Smooth muscle cell (in vitro differentiated cells): ENCODE data around the gene DPP6. TPM values are rescaled to one million over a fixed set of nuclear protein-coding genes. Genes with fewer than 3 reads are reported as not detected.

ENCODE experiments used
- DNase-seq: peaks from one replicate; lab custom pipeline; 2025; ENCODE audit not compliant: unreplicated experiment; lab: John Stamatoyannopoulos, UW
- H2AFZ ChIP-seq: fragments of 200-600 bp; sonication (generic); 2 replicates; pipeline ENCODE4 v1.6.0; 2016; ENCODE audit warnings: antibody characterized with exemption, low read depth, mild to moderate bottlenecking
- H3F3A ChIP-seq: fragments of 200-600 bp; sonication (generic); 2 replicates; pipeline ENCODE4 v1.6.0; 2017; ENCODE audit warnings: antibody characterized with exemption, low read depth
- H3K27ac ChIP-seq: fragments of 200-600 bp; sonication (generic); 2 replicates; pipeline ENCODE4 v1.5.1; 2016; ENCODE audit warnings: low read depth, mild to moderate bottlenecking
- H3K27me3 ChIP-seq: fragments of 200-600 bp; sonication (generic); 2 replicates; pipeline ENCODE4 v1.6.1; 2016; ENCODE audit warnings: low read depth, mild to moderate bottlenecking
- H3K36me3 ChIP-seq: fragments of 200-600 bp; sonication (generic); 2 replicates; pipeline ENCODE4 v1.5.1; 2016; ENCODE audit warnings: low read depth
- H3K4me1 ChIP-seq: fragments of 200-600 bp; sonication (generic); 2 replicates; pipeline ENCODE4 v1.5.1; 2016; ENCODE audit warnings: low read depth
- H3K4me2 ChIP-seq: fragments of 200-600 bp; sonication (generic); 2 replicates; pipeline ENCODE4 v1.6.0; 2016; ENCODE audit warnings: mild to moderate bottlenecking
- H3K4me3 ChIP-seq: fragments of 200-600 bp; sonication (generic); 2 replicates; pipeline ENCODE4 v1.5.1; 2016; ENCODE audit warnings: mild to moderate bottlenecking
- H3K79me2 ChIP-seq: fragments of 200-600 bp; sonication (generic); 2 replicates; pipeline ENCODE4 v1.6.0; 2016; ENCODE audit warnings: low read depth, mild to moderate bottlenecking
- H3K9ac ChIP-seq: fragments of 200-600 bp; sonication (generic); 2 replicates; pipeline ENCODE4 v1.6.0; 2016; ENCODE audit warnings: low read depth
- H3K9me3 ChIP-seq: fragments of 200-600 bp; sonication (generic); replicated peaks from 2 replicates; pipeline ENCODE4 v1.5.1; 2016; ENCODE audit warnings: low read depth
- H4K20me1 ChIP-seq: fragments of 200-600 bp; sonication (generic); 2 replicates; pipeline ENCODE4 v1.6.0; 2016; ENCODE audit warnings: low read depth
- CTCF ChIP-seq: fragments of 200-600 bp; sonication (generic); IDR thresholded peaks from 2 replicates; pipeline ENCODE4 v1.5.1; 2017; ENCODE audit warnings: borderline replicate concordance, mild to moderate bottlenecking, antibody characterized with exemption; ENCODE audit not compliant: insufficient read depth, poor library complexity, severe bottlenecking
- WGBS: methylation state at CpG from one replicate; pipeline ENCODE4 v1.1.7; 2016; ENCODE audit warnings: low lambda C conversion rate; 5-methylcytosine and 5-hydroxymethylcytosine counted together
- polyA plus RNA-seq: library from polyadenylated mRNA; unstranded; fragments of >200 nt; fragmentation: Nextera tagmentation; extraction: Ambion mirVana; gene quantifications from 2 replicates; pipeline ENCODE4 v1.2.1, GENCODE V29; 2016
- total RNA-seq: library from RNA; depleted of rRNA; stranded (reverse); fragments of >200 nt; gene quantifications from 2 replicates; pipeline ENCODE4 v1.2.3, GENCODE V29; 2014

The DPP6 gene
- total and polyA plus RNA-seq, 2 experiments from 2014 or later: 0.72 TPM; not detected in 1

- Histone ChIP-seq H3K27me3 (no peaks in the 10 kb centered on the region), H3K36me3 (no peaks in the 10 kb centered on the region), H3K79me2 (no peaks in the 10 kb centered on the region), H3K4me3 (no peak overlapping the region), H3K9ac (no peak overlapping the region), H3K4me2 (peak overlapping the region; percentile 72), H3K4me1 (peaks cover 16% of the 10 kb centered on the region), H2AFZ (no peak overlapping the region), H3F3A (peaks cover 4% of the 10 kb centered on the region), H3K9me3 (no peaks in the 10 kb centered on the region), H4K20me1 (no peaks in the 10 kb centered on the region), H3K27ac (no peak overlapping the region)
- no peak for DNase-seq
- WGBS: 86% methylated on average over 5 of the region's 5 CpGs
- TF ChIP-seq CTCF: no peak
Measured at GRCh38 chr7:154843670-154844237, 791.6 kb downstream of the DPP6 start.

- WGBS: 88% methylated on average over 5 of the region's 5 CpGs
- Histone ChIP-seq H3K4me3 (no peak overlapping the region), H3K27me3 (no peaks in the 10 kb centered on the region), H3K9ac (no peak overlapping the region), H3F3A (peaks cover 4% of the 10 kb centered on the region), H3K4me1 (peaks cover 16% of the 10 kb centered on the region), H4K20me1 (no peaks in the 10 kb centered on the region), H3K36me3 (no peaks in the 10 kb centered on the region), H3K9me3 (no peaks in the 10 kb centered on the region), H2AFZ (no peak overlapping the region), H3K4me2 (no peak overlapping the region), H3K79me2 (no peaks in the 10 kb centered on the region), H3K27ac (no peak overlapping the region)
- TF ChIP-seq CTCF: no peak
- no peak for DNase-seq
Measured at GRCh38 chr7:154844499-154844898, 792.3 kb downstream of the DPP6 start.

- 92% methylated on average over 5 of the region's 5 CpGs for WGBS
- no peak overlapping the region for H2AFZ ChIP-seq
- DNase-seq: no peak
- H3K9ac ChIP-seq: no peak overlapping the region
- H3K27me3 ChIP-seq: no peaks in the 10 kb centered on the region
- H4K20me1 ChIP-seq: no peaks in the 10 kb centered on the region
- no peaks in the 10 kb centered on the region for H3K9me3 ChIP-seq
- no peak overlapping the region for H3K27ac ChIP-seq
- H3K4me3 ChIP-seq: no peak overlapping the region
- no peak for TF ChIP-seq CTCF
- H3K4me1 ChIP-seq: peaks cover 16% of the 10 kb centered on the region
- H3F3A ChIP-seq: peaks cover 4% of the 10 kb centered on the region
- H3K36me3 ChIP-seq: no peaks in the 10 kb centered on the region
- H3K4me2 ChIP-seq: no peak overlapping the region
- H3K79me2 ChIP-seq: no peaks in the 10 kb centered on the region
Measured at GRCh38 chr7:154844955-154845354, 792.8 kb downstream of the DPP6 start.

GRCh38 chr7:154848464-154848863, 796.3 kb downstream of the DPP6 start:
- Histone ChIP-seq H3K9me3 (no peaks in the 10 kb centered on the region), H3K27ac (no peak overlapping the region), H3K36me3 (no peaks in the 10 kb centered on the region), H3K4me2 (no peak overlapping the region), H3K27me3 (no peaks in the 10 kb centered on the region), H3F3A (peaks cover 4% of the 10 kb centered on the region), H3K4me1 (no peaks in the 10 kb centered on the region), H3K79me2 (no peaks in the 10 kb centered on the region), H3K4me3 (no peak overlapping the region), H2AFZ (no peak overlapping the region), H3K9ac (no peak overlapping the region), H4K20me1 (no peaks in the 10 kb centered on the region)
- WGBS: 73% methylated on average over 2 of the region's 2 CpGs
- TF ChIP-seq CTCF: no peak
- no peak for DNase-seq
